Kidney epithelial cell (primary cell): ENCODE measurements around the gene PPP1R1C. TPM values are rescaled to one million over a fixed set of nuclear protein-coding genes. Genes with fewer than 3 reads are reported as not detected.

ENCODE experiments used
- DNase-seq: peaks from one replicate; pipeline ENCODE4 v3.0.0-alpha.2; 2010; ENCODE audit warnings: low read depth
- H3K27me3 ChIP-seq: 2 replicates; pipeline ENCODE4 v1.6.0; 2011; ENCODE audit warnings: low read length; ENCODE audit not compliant: control insufficient read depth, insufficient read depth
- H3K36me3 ChIP-seq: 2 replicates; pipeline ENCODE4 v1.5.1; 2011; ENCODE audit warnings: low read length; ENCODE audit not compliant: control insufficient read depth, insufficient read depth
- H3K4me3 ChIP-seq: 2 replicates; pipeline ENCODE4 v1.5.1; 2011; ENCODE audit warnings: low read depth, mild to moderate bottlenecking, control low read depth, low read length
- total RNA-seq: library from RNA; depleted of rRNA; stranded (reverse); fragments of >200 nt; gene quantifications from 2 replicates; pipeline ENCODE4 v1.2.3, GENCODE V29; 2015
- TF ChIP-seq, protein P1 (sequence below): IDR thresholded peaks from 2 replicates; pipeline ENCODE4 v1.5.1; 2011; ENCODE audit warnings: mild to moderate bottlenecking, moderate library complexity, low read length, control low read depth, inconsistent platforms; ENCODE audit not compliant: insufficient read depth, poor library complexity, severe bottlenecking

PPP1R1C gene
- total RNA-seq, 1 donor from 2014 or later, result 2.1 TPM

DNA sequence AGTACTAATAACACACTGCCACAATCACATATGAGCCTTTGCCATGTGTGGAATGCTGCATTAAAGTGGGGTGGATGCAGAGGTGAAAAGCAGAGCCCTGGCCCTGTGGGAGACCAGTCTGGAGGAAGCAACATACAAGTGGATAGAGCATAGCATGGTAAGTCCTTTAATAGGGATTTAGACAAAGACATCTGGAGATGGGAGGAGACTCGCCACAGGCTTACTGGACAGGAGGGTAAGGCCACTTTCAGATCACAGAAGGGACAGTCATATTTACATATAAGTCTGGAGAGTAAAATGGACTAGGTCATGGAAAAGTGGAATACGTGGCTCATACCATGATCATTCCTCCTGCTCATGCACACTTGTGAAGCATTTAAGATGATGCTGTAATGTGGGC lies 84.3 kb downstream of the PPP1R1C start:
- Histone ChIP-seq H3K27me3 (no peaks in the 10 kb centered on the region), H3K36me3 (no peaks in the 10 kb centered on the region), H3K4me3 (no peak overlapping the region)
- no peak for DNase-seq
- TF ChIP-seq, protein P1, sequence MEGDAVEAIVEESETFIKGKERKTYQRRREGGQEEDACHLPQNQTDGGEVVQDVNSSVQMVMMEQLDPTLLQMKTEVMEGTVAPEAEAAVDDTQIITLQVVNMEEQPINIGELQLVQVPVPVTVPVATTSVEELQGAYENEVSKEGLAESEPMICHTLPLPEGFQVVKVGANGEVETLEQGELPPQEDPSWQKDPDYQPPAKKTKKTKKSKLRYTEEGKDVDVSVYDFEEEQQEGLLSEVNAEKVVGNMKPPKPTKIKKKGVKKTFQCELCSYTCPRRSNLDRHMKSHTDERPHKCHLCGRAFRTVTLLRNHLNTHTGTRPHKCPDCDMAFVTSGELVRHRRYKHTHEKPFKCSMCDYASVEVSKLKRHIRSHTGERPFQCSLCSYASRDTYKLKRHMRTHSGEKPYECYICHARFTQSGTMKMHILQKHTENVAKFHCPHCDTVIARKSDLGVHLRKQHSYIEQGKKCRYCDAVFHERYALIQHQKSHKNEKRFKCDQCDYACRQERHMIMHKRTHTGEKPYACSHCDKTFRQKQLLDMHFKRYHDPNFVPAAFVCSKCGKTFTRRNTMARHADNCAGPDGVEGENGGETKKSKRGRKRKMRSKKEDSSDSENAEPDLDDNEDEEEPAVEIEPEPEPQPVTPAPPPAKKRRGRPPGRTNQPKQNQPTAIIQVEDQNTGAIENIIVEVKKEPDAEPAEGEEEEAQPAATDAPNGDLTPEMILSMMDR, result no peak

DNA sequence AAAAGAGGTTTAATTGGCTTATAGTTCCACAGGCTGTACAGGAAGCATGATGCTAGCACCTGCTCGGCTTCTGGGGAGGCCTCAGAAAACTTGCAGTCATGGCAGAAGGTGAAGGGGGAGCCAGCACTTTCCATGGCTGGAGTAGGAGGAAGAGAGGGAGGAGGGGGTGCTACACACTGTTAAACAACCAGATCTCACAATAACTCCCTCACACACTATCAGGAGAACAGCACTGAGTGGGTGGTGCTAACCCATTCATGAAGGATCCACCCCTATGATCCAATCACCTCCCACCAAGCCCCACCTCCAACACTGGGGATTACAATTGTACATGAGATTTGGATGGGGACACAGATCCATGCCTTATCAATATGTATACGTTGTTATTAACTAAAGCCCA lies 85.1 kb downstream of the PPP1R1C start:
- Histone ChIP-seq H3K36me3 (no peaks in the 10 kb centered on the region), H3K27me3 (no peaks in the 10 kb centered on the region), H3K4me3 (no peak overlapping the region)
- TF ChIP-seq, protein P1, result no peak
- DNase-seq, result no peak

GRCh38 chr2:182072861-182073260 lies 87.2 kb downstream of the PPP1R1C start:
- Histone ChIP-seq H3K27me3 (no peaks in the 10 kb centered on the region), H3K4me3 (no peak overlapping the region), H3K36me3 (no peaks in the 10 kb centered on the region)
- no peak for DNase-seq
- TF ChIP-seq, protein P1, result no peak

DNA sequence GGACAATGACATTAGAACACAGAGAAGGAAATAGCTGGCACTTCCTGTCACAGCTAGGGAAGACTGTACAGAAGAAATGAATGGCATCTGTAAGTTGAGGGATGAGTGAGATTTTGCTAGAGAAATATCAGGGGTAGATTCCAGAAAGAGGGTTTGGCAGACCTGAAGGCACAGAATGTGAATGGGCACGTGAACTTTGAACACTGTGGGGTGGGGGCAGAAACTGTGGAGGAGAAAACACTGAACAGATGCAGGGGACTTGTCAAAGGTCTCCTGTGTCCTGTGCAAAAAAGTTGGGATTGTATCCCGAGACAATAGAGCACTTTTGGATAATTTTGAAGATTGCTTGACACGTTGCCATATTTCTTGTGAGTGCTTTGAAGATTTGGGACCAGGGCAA lies 88.0 kb downstream of the PPP1R1C start:
- TF ChIP-seq, protein P1, result no peak
- H3K27me3 ChIP-seq, result no peaks in the 10 kb centered on the region
- no peak overlapping the region for H3K4me3 ChIP-seq
- DNase-seq, result no peak
- H3K36me3 ChIP-seq, result no peaks in the 10 kb centered on the region

DNA sequence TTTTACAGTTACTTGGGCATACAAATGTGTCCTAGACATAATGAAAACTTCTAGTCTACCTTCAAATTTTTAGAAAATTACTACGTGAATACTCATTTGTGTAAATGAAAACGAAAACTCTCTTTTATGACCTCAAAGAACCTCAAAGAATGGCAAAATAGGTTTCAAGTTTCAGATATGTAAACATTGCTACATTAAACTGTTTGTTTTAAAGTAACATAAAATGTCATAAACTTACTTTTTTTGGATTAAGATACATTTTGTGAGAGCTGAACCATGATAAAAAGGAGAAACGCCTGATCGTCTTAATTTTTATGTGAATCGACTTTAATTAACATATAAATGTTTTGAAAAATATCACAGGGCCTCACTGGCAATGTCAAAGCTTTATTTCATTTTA lies 91.4 kb downstream of the PPP1R1C start:
- no peaks in the 10 kb centered on the region for H3K27me3 ChIP-seq
- no peak for DNase-seq
- H3K4me3 ChIP-seq, result no peak overlapping the region
- no peaks in the 10 kb centered on the region for H3K36me3 ChIP-seq
- TF ChIP-seq, protein P1, result no peak

DNA sequence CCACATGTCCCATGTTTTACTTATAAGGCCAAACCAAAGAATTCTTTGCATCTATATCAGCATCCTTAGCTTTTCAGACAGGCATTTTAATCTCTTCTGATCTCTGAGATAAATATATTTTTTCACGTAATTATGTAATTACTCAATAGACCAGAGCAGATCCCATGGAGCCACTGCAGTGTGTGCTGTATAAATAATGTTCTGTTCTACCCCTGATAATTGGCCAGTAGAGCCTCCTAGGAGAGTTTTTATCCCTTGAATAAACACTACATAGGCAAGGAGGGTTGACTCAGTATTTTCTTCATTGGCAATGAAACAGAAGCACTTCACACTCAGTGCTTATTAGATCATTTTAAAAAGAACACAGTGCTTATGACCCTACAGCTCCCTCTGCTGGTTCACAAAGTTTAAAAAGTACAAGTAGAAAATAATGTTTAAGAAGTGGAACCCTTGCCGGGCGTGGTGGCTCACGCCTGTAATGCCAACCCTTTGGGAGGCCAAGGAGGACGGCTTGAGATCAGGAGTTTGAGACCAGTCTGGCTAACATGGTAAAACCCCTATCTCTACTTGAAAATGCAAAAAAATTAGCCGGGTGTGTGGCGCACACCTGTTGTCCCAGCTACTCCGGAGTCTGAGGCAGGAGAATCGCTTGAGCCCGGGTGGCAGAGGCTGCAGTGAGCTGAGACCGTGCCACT lies 91.9 kb downstream of the PPP1R1C start:
- peak; percentile 38 for DNase-seq
- Histone ChIP-seq H3K27me3 (no peaks in the 10 kb centered on the region), H3K36me3 (no peaks in the 10 kb centered on the region), H3K4me3 (no peak overlapping the region)
- TF ChIP-seq, protein P1, result peak; percentile 63
